DMS114 treated with DMSO at 0.1 percent for 48 hours (cell line): ENCODE results near the gene FBXW8.

Source experiments
- DNase-seq: peaks from one replicate; lab custom pipeline; 2025; ENCODE audit not compliant: unreplicated experiment; lab: John Stamatoyannopoulos, UW

The FBXW8 gene

GRCh38 chr12:116885491-116885890 is 25.3 kb upstream of the FBXW8 start:
- DNase-seq, result no peak

- no peak for DNase-seq
Observed at GRCh38 chr12:116887244-116887643, 23.5 kb upstream of the FBXW8 start.

GRCh38 chr12:116887897-116888296 is 22.9 kb upstream of the FBXW8 start:
- no peak for DNase-seq

- no peak for DNase-seq
Observed at GRCh38 chr12:116890330-116890729, 20.4 kb upstream of the FBXW8 start.

- DNase-seq, result no peak
Observed at GRCh38 chr12:116891019-116891418, 19.7 kb upstream of the FBXW8 start.

GRCh38 chr12:116892349-116893140 is 18.2 kb upstream of the FBXW8 start:
- peak; percentile 15 for DNase-seq

- DNase-seq, result no peak
Observed at GRCh38 chr12:116894913-116895312, 15.8 kb upstream of the FBXW8 start.

GRCh38 chr12:116896411-116896924 is 14.3 kb upstream of the FBXW8 start:
- no peak for DNase-seq

- no peak for DNase-seq
Observed at GRCh38 chr12:116897476-116897875, 13.3 kb upstream of the FBXW8 start.

GRCh38 chr12:116898669-116899068 is 12.1 kb upstream of the FBXW8 start:
- DNase-seq, result no peak

GRCh38 chr12:116901612-116902011 is 9.1 kb upstream of the FBXW8 start:
- no peak for DNase-seq

GRCh38 chr12:116903818-116904217 is 6.9 kb upstream of the FBXW8 start:
- no peak for DNase-seq

- no peak for DNase-seq
Observed at GRCh38 chr12:116906285-116906684, 4.5 kb upstream of the FBXW8 start.

- DNase-seq, result no peak
Observed at GRCh38 chr12:116910280-116910644, 488 bp upstream of the FBXW8 start.

- DNase-seq, result no peak
Observed at GRCh38 chr12:116915326-116915725, 4.6 kb downstream of the FBXW8 start.

- DNase-seq, result no peak
Observed at GRCh38 chr12:116916122-116916521, 5.4 kb downstream of the FBXW8 start.

GRCh38 chr12:116916714-116917114 is 6.0 kb downstream of the FBXW8 start:
- DNase-seq, result no peak

- no peak for DNase-seq
Observed at GRCh38 chr12:116918464-116918863, 7.7 kb downstream of the FBXW8 start.

- DNase-seq, result no peak
Observed at GRCh38 chr12:116919247-116919661, 8.5 kb downstream of the FBXW8 start.

- no peak for DNase-seq
Observed at GRCh38 chr12:116919706-116920485, 9.1 kb downstream of the FBXW8 start.

GRCh38 chr12:116920939-116921338 is 10.2 kb downstream of the FBXW8 start:
- DNase-seq, result no peak
